MM.1S (cell line): ENCODE results near the gene DDIT3.
"Not testable (repeated sequence)": the region's sequence is repeated elsewhere in the genome, so short reads cannot be mapped to it uniquely, and the experiment has no call there.

Source experiments
- DNase-seq: peaks from one replicate; pipeline ENCODE4 v3.0.0-alpha.2; 2015
- H2AFZ ChIP-seq: fragments of 300-600 bp; sonication (generic); 2 replicates; pipeline ENCODE4 v1.6.0; 2016; ENCODE audit warnings: antibody characterized with exemption, low read length
- H3F3A ChIP-seq: fragments of 300-600 bp; sonication (generic); 2 replicates; pipeline ENCODE4 v1.6.1; 2016; ENCODE audit warnings: mild to moderate bottlenecking, antibody characterized with exemption, low read length, moderate library complexity, mixed read lengths; ENCODE audit not compliant: insufficient read depth
- H3K27ac ChIP-seq: fragments of 300-600 bp; sonication (generic); 2 replicates; pipeline ENCODE4 v1.5.1; 2016; ENCODE audit warnings: mild to moderate bottlenecking, low read length
- H3K27me3 ChIP-seq: fragments of 300-600 bp; sonication (generic); replicated peaks from 2 replicates; pipeline ENCODE4 v1.6.0; 2016; ENCODE audit warnings: low read length; ENCODE audit not compliant: insufficient read depth
- H3K36me3 ChIP-seq: fragments of 300-600 bp; sonication (generic); replicated peaks from 2 replicates; pipeline ENCODE4 v1.6.1; 2016; ENCODE audit warnings: mild to moderate bottlenecking, low read length, mixed read lengths; ENCODE audit not compliant: insufficient read depth
- H3K4me1 ChIP-seq: fragments of 300-600 bp; sonication (generic); 2 replicates; pipeline ENCODE4 v1.6.1; 2016; ENCODE audit warnings: low read length, mixed read lengths
- H3K4me2 ChIP-seq: fragments of 300-600 bp; sonication (generic); 2 replicates; pipeline ENCODE4 v1.6.0; 2016; ENCODE audit warnings: low read depth, low read length
- H3K4me3 ChIP-seq: fragments of 300-600 bp; sonication (generic); 2 replicates; pipeline ENCODE4 v1.5.1; 2016; ENCODE audit warnings: low read length, mixed read lengths
- H3K79me2 ChIP-seq: fragments of 300-600 bp; sonication (generic); 2 replicates; pipeline ENCODE4 v1.6.1; 2016; ENCODE audit warnings: mixed run types, low read length, mixed read lengths
- H3K9ac ChIP-seq: fragments of 300-600 bp; sonication (generic); 2 replicates; pipeline ENCODE4 v1.6.1; 2016; ENCODE audit warnings: low read length, mixed read lengths
- H3K9me2 ChIP-seq: fragments of 300-600 bp; sonication (generic); replicated peaks from 2 replicates; pipeline ENCODE4 v1.6.1; 2016; ENCODE audit warnings: mild to moderate bottlenecking, low read length, mixed read lengths; ENCODE audit not compliant: insufficient read depth
- H3K9me3 ChIP-seq: fragments of 300-600 bp; sonication (generic); replicated peaks from 2 replicates; pipeline ENCODE4 v1.6.1; 2016; ENCODE audit warnings: mild to moderate bottlenecking, low read length, mixed read lengths; ENCODE audit not compliant: insufficient read depth
- H4K20me1 ChIP-seq: fragments of 300-600 bp; sonication (generic); 2 replicates; pipeline ENCODE4 v1.6.1; 2016; ENCODE audit warnings: mild to moderate bottlenecking, low read length, moderate library complexity, mixed read lengths; ENCODE audit not compliant: insufficient read depth
- CTCF ChIP-seq: fragments of 300-600 bp; sonication (generic); IDR thresholded peaks from 2 replicates; pipeline ENCODE4 v1.5.1; 2016; ENCODE audit warnings: antibody characterized with exemption, low read length, mixed read lengths
- EZH2 ChIP-seq: fragments of 300-600 bp; sonication (generic); optimal IDR thresholded peaks from 2 replicates; pipeline ENCODE3; 2017; ENCODE audit warnings: low read depth, mild to moderate bottlenecking, antibody characterized with exemption, low read length, mixed read lengths
- EZH2phosphoT487 ChIP-seq: fragments of 300-600 bp; sonication (generic); IDR thresholded peaks from 2 replicates; pipeline ENCODE4 v1.6.1; 2018; ENCODE audit warnings: antibody characterized with exemption, low read length

The DDIT3 gene

GRCh38 chr12:57511161-57511560, 9.2 kb downstream of the DDIT3 start:
- peaks cover 28% of the 10 kb centered on the region for H3F3A ChIP-seq
- H3K27ac ChIP-seq, result no peak overlapping the region
- no peaks in the 10 kb centered on the region for H4K20me1 ChIP-seq

GRCh38 chr12:57507796-57508195, 12.5 kb downstream of the DDIT3 start:
- H3K9ac ChIP-seq, H3K4me2 ChIP-seq, H3K27ac ChIP-seq, H3K27me3 ChIP-seq, H3K4me1 ChIP-seq, H3K36me3 ChIP-seq, H2AFZ ChIP-seq, H4K20me1 ChIP-seq, H3K9me2 ChIP-seq, DNase-seq, H3K9me3 ChIP-seq, H3K4me3 ChIP-seq, H3F3A ChIP-seq: not testable (repeated sequence)
- peaks cover 13% of the 10 kb centered on the region; the same call in 1 of the 2 replicates for H3K79me2 ChIP-seq

More at GRCh38 chr12:57511161-57511560, 9.2 kb downstream of the DDIT3 start:
- no peak overlapping the region for H3K4me2 ChIP-seq
- H2AFZ ChIP-seq, result no peak overlapping the region
- H3K27me3 ChIP-seq, result no peaks in the 10 kb centered on the region
- no peaks in the 10 kb centered on the region for H3K9me2 ChIP-seq
- H3K79me2 ChIP-seq, result peaks cover 13% of the 10 kb centered on the region; the same call in 1 of the 2 replicates
- no peak for DNase-seq
- no peaks in the 10 kb centered on the region for H3K4me1 ChIP-seq
- no peaks in the 10 kb centered on the region for H3K9me3 ChIP-seq
- TF ChIP-seq EZH2phosphoT487 (no peak), EZH2 (no peak), CTCF (no peak)
- H3K9ac ChIP-seq, result no peak overlapping the region
- peaks cover 18% of the 10 kb centered on the region for H3K36me3 ChIP-seq
- H3K4me3 ChIP-seq, result no peak overlapping the region

- not testable (repeated sequence) for H3K36me3 ChIP-seq
These were observed 13.8 kb downstream of the DDIT3 start for GRCh38 chr12:57506541-57506940.

GRCh38 chr12:57502311-57502969, 17.9 kb downstream of the DDIT3 start:
- H3K9me3 ChIP-seq, H3K27me3 ChIP-seq, H3K4me1 ChIP-seq, H3K4me3 ChIP-seq, H3K27ac ChIP-seq, H3K4me2 ChIP-seq, H4K20me1 ChIP-seq, H3K9me2 ChIP-seq, DNase-seq, H2AFZ ChIP-seq, H3F3A ChIP-seq, H3K9ac ChIP-seq: not testable (repeated sequence)
- Histone ChIP-seq H3K79me2 (peaks cover 13% of the 10 kb centered on the region), H3K36me3 (peaks cover 14% of the 10 kb centered on the region)

More at GRCh38 chr12:57506541-57506940, 13.8 kb downstream of the DDIT3 start:
- not testable (repeated sequence) for H3K9ac ChIP-seq, DNase-seq, H3K9me2 ChIP-seq, H3K27me3 ChIP-seq, H3K9me3 ChIP-seq, H3K4me1 ChIP-seq, H3F3A ChIP-seq, H3K4me3 ChIP-seq, H2AFZ ChIP-seq, H3K4me2 ChIP-seq, H3K27ac ChIP-seq, H4K20me1 ChIP-seq
- H3K79me2 ChIP-seq, result 0 out of 2 replicates have a peak, but pooled peaks cover 11% of the 10 kb centered on the region

GRCh38 chr12:57500213-57500612, 20.1 kb downstream of the DDIT3 start:
- no peak for DNase-seq
- Histone ChIP-seq H3F3A (no peaks in the 10 kb centered on the region), H3K4me2 (no peak overlapping the region), H2AFZ (no peak overlapping the region), H3K27me3 (no peaks in the 10 kb centered on the region), H3K4me3 (no peak overlapping the region), H3K9me2 (no peaks in the 10 kb centered on the region), H3K27ac (no peak overlapping the region), H3K4me1 (no peaks in the 10 kb centered on the region), H3K79me2 (peaks cover 10% of the 10 kb centered on the region), H4K20me1 (no peaks in the 10 kb centered on the region), H3K9me3 (no peaks in the 10 kb centered on the region), H3K36me3 (peaks cover 14% of the 10 kb centered on the region), H3K9ac (no peak overlapping the region)
- TF ChIP-seq EZH2 (no peak), CTCF (no peak), EZH2phosphoT487 (no peak)
